ENCODE results near the gene PCYT2.

Gene PCYT2

GRCh38 chr17:81867991-81868673 lies 43.1 kb downstream of the PCYT2 start:
- DNase-seq: no peak

- DNase-seq: no peak
These were observed 43.8 kb downstream of the PCYT2 start for GRCh38 chr17:81867170-81867990.

- DNase-seq: no peak
These were observed 44.6 kb downstream of the PCYT2 start for GRCh38 chr17:81866440-81867169.

GRCh38 chr17:81865733-81866439 lies 45.3 kb downstream of the PCYT2 start:
- DNase-seq: no peak

- no peak for DNase-seq
These were observed 45.9 kb downstream of the PCYT2 start for GRCh38 chr17:81865358-81865732.

GRCh38 chr17:81863833-81864768 lies 47.1 kb downstream of the PCYT2 start:
- no peak for DNase-seq

GRCh38 chr17:81863123-81863675 lies 48.0 kb downstream of the PCYT2 start:
- no peak for DNase-seq

- peak; percentile 99 for DNase-seq
These were observed 50.2 kb downstream of the PCYT2 start for GRCh38 chr17:81860756-81861568.

- no peak for DNase-seq
These were observed 51.1 kb downstream of the PCYT2 start, which contains the start of gene P4HB for GRCh38 chr17:81859906-81860755. Gene P4HB (minus strand): TSS chr17:81860535. CDS start chr17:81860471, 64 bp downstream.

- no peak for DNase-seq
These were observed 52.0 kb downstream of the PCYT2 start for GRCh38 chr17:81858967-81859905.

- DNase-seq: no peak
These were observed 52.8 kb downstream of the PCYT2 start for GRCh38 chr17:81858170-81858966.

- DNase-seq: no peak
These were observed 56.0 kb downstream of the PCYT2 start for GRCh38 chr17:81854974-81855774.

- no peak for DNase-seq
These were observed 59.0 kb downstream of the PCYT2 start for GRCh38 chr17:81852237-81852636.

- no peak for DNase-seq
These were observed 59.8 kb downstream of the PCYT2 start for GRCh38 chr17:81851423-81851822.

All from effector CD8-positive, alpha-beta T cell (primary cell).